GM04504 (cell line): ENCODE results near the gene ZNF814.
"Not testable (repeated sequence)": the region's sequence is repeated elsewhere in the genome, so short reads cannot be mapped to it uniquely, and the experiment has no call there.

Source experiments
- DNase-seq: peaks from one replicate; pipeline ENCODE4 v3.0.0-alpha.2; 2012; ENCODE audit warnings: low read depth

ZNF814 gene

GRCh38 chr19:57888560-57889231, at the start of gene ZNF814:
Gene ZNF814, minus strand, starts transcription at chr19:57889037. Its CDS starts 235 bp downstream, at chr19:57888802.
- DNase-seq = peak; percentile 45

GRCh38 chr19:57935731-57936130, 46.9 kb upstream of the ZNF814 start:
- DNase-seq = no peak

GRCh38 chr19:57934820-57935665, 46.2 kb upstream of the ZNF814 start, which contains the start of gene ZNF418:
Gene ZNF418, minus strand, starts transcription at chr19:57935402. Its CDS starts 1,580 bp downstream, at chr19:57933822.
- peak; percentile 67 for DNase-seq

GRCh38 chr19:57927587-57927986, 38.8 kb upstream of the ZNF814 start:
- no peak for DNase-seq

GRCh38 chr19:57916168-57916995, 27.5 kb upstream of the ZNF814 start, which contains the start of gene ZNF417:
Gene ZNF417, minus strand, starts transcription at chr19:57916592. Its CDS starts 181 bp downstream, at chr19:57916411.
- peak; percentile 92 for DNase-seq

- no peak for DNase-seq
These were observed 25.7 kb upstream of the ZNF814 start for GRCh38 chr19:57914531-57914930.

GRCh38 chr19:57907394-57907793, 18.6 kb upstream of the ZNF814 start:
- DNase-seq = no peak

- no peak for DNase-seq
These were observed 16.4 kb upstream of the ZNF814 start for GRCh38 chr19:57905258-57905657.

- no peak for DNase-seq
These were observed 14.9 kb upstream of the ZNF814 start for GRCh38 chr19:57903618-57904184.

GRCh38 chr19:57900311-57900710, 11.5 kb upstream of the ZNF814 start:
- DNase-seq = no peak

- DNase-seq = peak; percentile 31
These were observed 1.9 kb upstream of the ZNF814 start for GRCh38 chr19:57890706-57891105.

GRCh38 chr19:57888107-57888559, 704 bp downstream of the ZNF814 start:
- DNase-seq = no peak

- no peak for DNase-seq
These were observed 1.5 kb downstream of the ZNF814 start for GRCh38 chr19:57887195-57887941.

- no peak for DNase-seq
These were observed 2.8 kb downstream of the ZNF814 start for GRCh38 chr19:57886046-57886445.

GRCh38 chr19:57873883-57874799, 14.7 kb downstream of the ZNF814 start:
- DNase-seq = not testable (repeated sequence)

GRCh38 chr19:57872450-57872849, 16.4 kb downstream of the ZNF814 start:
- DNase-seq = no peak

GRCh38 chr19:57870225-57870624, 18.6 kb downstream of the ZNF814 start:
- no peak for DNase-seq

GRCh38 chr19:57869655-57870054, 19.2 kb downstream of the ZNF814 start:
- DNase-seq = not testable (repeated sequence)

- no peak for DNase-seq
These were observed 20.9 kb downstream of the ZNF814 start for GRCh38 chr19:57867868-57868492.
